GM23338 (cell line): ENCODE results near the gene ADGRD2. TPM values are rescaled to one million over a fixed set of nuclear protein-coding genes. Genes with fewer than 3 reads are reported as not detected.

Source experiments
- ATAC-seq: fragments of 200-7000 bp; cut with Tn5 transposase; 3 replicates; pipeline ENCODE4 v1.9.1; 2020
- DNase-seq: peaks from one replicate; pipeline ENCODE4 v3.0.0-alpha.2; 2015; ENCODE audit warnings: low spot score
- H2AFZ ChIP-seq: fragments of 200-600 bp; sonication (generic); 2 replicates; pipeline ENCODE4 v1.8.0; 2016; ENCODE audit warnings: antibody characterized with exemption, mild to moderate bottlenecking, moderate library complexity
- H3F3A ChIP-seq: fragments of 200-600 bp; sonication (generic); replicated peaks from 2 replicates; pipeline ENCODE4 v1.8.0; 2017; ENCODE audit warnings: antibody characterized with exemption, mixed run types, low read depth
- H3K27ac ChIP-seq: fragments of 200-600 bp; sonication (generic); 2 replicates; pipeline ENCODE4 v1.6.1; 2016; ENCODE audit warnings: low read depth
- H3K27me3 ChIP-seq: fragments of 200-600 bp; sonication (generic); 2 replicates; pipeline ENCODE4 v1.8.0; 2016; ENCODE audit warnings: mild to moderate bottlenecking, mixed run types, moderate library complexity; ENCODE audit not compliant: insufficient read depth
- H3K36me3 ChIP-seq: fragments of 200-600 bp; sonication (generic); 2 replicates; pipeline ENCODE4 v1.8.0; 2016; ENCODE audit warnings: mild to moderate bottlenecking; ENCODE audit not compliant: insufficient read depth
- H3K4me1 ChIP-seq: fragments of 200-600 bp; sonication (generic); 2 replicates; pipeline ENCODE4 v1.8.0; 2016; ENCODE audit warnings: mild to moderate bottlenecking, moderate library complexity; ENCODE audit not compliant: insufficient read depth
- H3K4me2 ChIP-seq: fragments of 200-600 bp; sonication (generic); 2 replicates; pipeline ENCODE4 v1.7.1; 2017; ENCODE audit warnings: mixed run types
- H3K4me3 ChIP-seq: fragments of 200-600 bp; sonication (generic); 2 replicates; pipeline ENCODE4 v1.6.1; 2016; ENCODE audit warnings: mixed run types
- H3K79me2 ChIP-seq: fragments of 200-600 bp; sonication (generic); replicated peaks from 2 replicates; pipeline ENCODE4 v1.8.0; 2017; ENCODE audit warnings: mild to moderate bottlenecking; ENCODE audit not compliant: insufficient read depth
- H3K9me2 ChIP-seq: fragments of 200-600 bp; sonication (generic); 2 replicates; pipeline ENCODE4 v1.8.0; 2017; ENCODE audit not compliant: insufficient read depth
- H4K20me1 ChIP-seq: fragments of 200-600 bp; sonication (generic); replicated peaks from 2 replicates; pipeline ENCODE4 v1.8.0; 2017; ENCODE audit warnings: mild to moderate bottlenecking; ENCODE audit not compliant: insufficient read depth
- H3K27ac Mint-ChIP-seq: 2 replicates; pipeline ENCODE4 v1.8.0; 2020; ENCODE audit warnings: inconsistent platforms, mild to moderate bottlenecking, moderate library complexity, mixed read lengths
- H3K27me3 Mint-ChIP-seq: 3 replicates; pipeline ENCODE4 v1.8.0; 2022; ENCODE audit warnings: low read depth, mild to moderate bottlenecking, moderate library complexity, mixed read lengths, inconsistent platforms; ENCODE audit not compliant: insufficient read depth, poor library complexity
- H3K36me3 Mint-ChIP-seq: 3 replicates; pipeline ENCODE4 v1.8.0; 2021; ENCODE audit warnings: low read depth, mild to moderate bottlenecking, inconsistent platforms, moderate library complexity, mixed read lengths
- H3K4me1 Mint-ChIP-seq: 3 replicates; pipeline ENCODE4 v1.8.0; 2020; ENCODE audit warnings: mild to moderate bottlenecking, inconsistent platforms, mixed read lengths
- H3K4me3 Mint-ChIP-seq: 3 replicates; pipeline ENCODE4 v1.8.0; 2021; ENCODE audit warnings: moderate library complexity, mild to moderate bottlenecking, inconsistent platforms, mixed read lengths
- H3K9me3 Mint-ChIP-seq: 3 replicates; pipeline ENCODE4 v1.8.0; 2020; ENCODE audit warnings: moderate library complexity, mild to moderate bottlenecking, inconsistent platforms, mixed read lengths
- CTCF ChIP-seq, 2 experiments: fragments of 200-600 bp in 1 of 2; sonication (generic) in 1 of 2; conservative IDR thresholded peaks; 2 replicates each; pipeline versions ENCODE4 v1.5.1 to v1.6.1; 2016 to 2017; ENCODE audit warnings: antibody characterized with exemption in 2 of 2, low read depth in 2 of 2, mild to moderate bottlenecking in 2 of 2, moderate library complexity in 1 of 2
- ETS1 ChIP-seq: IDR thresholded peaks from 2 replicates; pipeline ENCODE4 v1.6.1; 2016; ENCODE audit warnings: antibody characterized with exemption
- EZH2 ChIP-seq: fragments of 200-600 bp; sonication (generic); IDR thresholded peaks from one replicate; pipeline ENCODE4 v1.8.0; 2017; ENCODE audit warnings: antibody characterized with exemption, mild to moderate bottlenecking, low read depth; ENCODE audit not compliant: unreplicated experiment
- JUNB ChIP-seq: IDR thresholded peaks from one replicate; pipeline ENCODE4 v1.6.1; 2016; ENCODE audit warnings: antibody characterized with exemption; ENCODE audit not compliant: unreplicated experiment
- NANOG ChIP-seq: IDR thresholded peaks from 2 replicates; pipeline ENCODE4 v1.6.1; 2016; ENCODE audit warnings: antibody characterized with exemption, borderline replicate concordance
- STAT1 ChIP-seq: IDR thresholded peaks from one replicate; pipeline ENCODE4 v1.6.1; 2016; ENCODE audit warnings: antibody characterized with exemption; ENCODE audit not compliant: unreplicated experiment
- ZNF331 ChIP-seq: fragments of 250-450 bp; sonication (Bioruptor Pico); IDR thresholded peaks from 2 replicates; pipeline ENCODE4 v1.5.0; 2020; ENCODE audit warnings: low read depth, mild to moderate bottlenecking, moderate library complexity
- ZNF462 ChIP-seq: fragments of 250-450 bp; sonication (Bioruptor Pico); IDR thresholded peaks from 2 replicates; pipeline ENCODE4 v1.5.0; 2020; ENCODE audit warnings: mild to moderate bottlenecking, moderate library complexity
- polyA plus RNA-seq: library from polyadenylated mRNA; unstranded; fragments of >200 nt; fragmentation: Nextera tagmentation; extraction: Ambion mirVana; gene quantifications from 2 replicates; pipeline ENCODE4 v1.2.1, GENCODE V29; 2016
- total RNA-seq: library from RNA; depleted of rRNA; stranded (reverse); fragments of >200 nt; shearing (Covaris generic); gene quantifications from 2 replicates; pipeline ENCODE4 v1.2.3, GENCODE V29; 2014

Gene ADGRD2
- total and polyA plus RNA-seq, 2 experiments from 2014 or later: 0.45 to 0.78 TPM

- no peak overlapping the region for H3K4me2 ChIP-seq
- H3K27ac ChIP-seq: 0 out of 2 replicates have a peak overlapping the region, but pooled peaks have one; percentile 39
- no peaks in the 10 kb centered on the region for H3K79me2 ChIP-seq
- no peaks in the 10 kb centered on the region for H3K4me1 ChIP-seq
- Mint-ChIP-seq H3K36me3 (peaks cover 71% of the 10 kb centered on the region), H3K4me3 (no peak overlapping the region), H3K27ac (no peak overlapping the region), H3K4me1 (peaks cover 13% of the 10 kb centered on the region), H3K27me3 (peaks cover 11% of the 10 kb centered on the region), H3K9me3 (no peaks in the 10 kb centered on the region; the same call in 2 of the 3 replicates)
- ATAC-seq (peak; percentile 96), DNase-seq (peak; percentile 80)
- H3F3A ChIP-seq: no peaks in the 10 kb centered on the region; the same call in 1 of the 2 replicates
- TF ChIP-seq ZNF331: no peak
- TF ChIP-seq CTCF (conservative IDR thresholded peaks at IDR 0.05; ENCODE audit: low read depth in 2 of 2): peak; percentile 41 to 75
- TF ChIP-seq EZH2: no peak
- no peaks in the 10 kb centered on the region; the same call in 1 of the 2 replicates for H3K9me2 ChIP-seq
- H3K27me3 ChIP-seq: no peaks in the 10 kb centered on the region
- 0 out of 2 replicates have a peak, but pooled peaks cover 7% of the 10 kb centered on the region for H3K36me3 ChIP-seq
- no peaks in the 10 kb centered on the region for H4K20me1 ChIP-seq
- H2AFZ ChIP-seq: no peak overlapping the region
- H3K4me3 ChIP-seq: no peak overlapping the region
Measured at GRCh38 chr9:124522121-124523098, 72.2 kb downstream of the ADGRD2 start.

GRCh38 chr9:124526174-124526573 is 75.9 kb downstream of the ADGRD2 start:
- H3K27ac ChIP-seq: no peak overlapping the region
- no peaks in the 10 kb centered on the region for H3K27me3 ChIP-seq
- Mint-ChIP-seq H3K36me3 (peaks cover 49% of the 10 kb centered on the region), H3K9me3 (no peaks in the 10 kb centered on the region), H3K27me3 (peaks cover 6% of the 10 kb centered on the region), H3K4me1 (peaks cover 5% of the 10 kb centered on the region; the same call in 2 of the 3 replicates), H3K4me3 (no peak overlapping the region), H3K27ac (no peak overlapping the region)
- H3F3A ChIP-seq: no peaks in the 10 kb centered on the region
- no peaks in the 10 kb centered on the region for H3K9me2 ChIP-seq
- 0 out of 2 replicates have a peak, but pooled peaks cover 3% of the 10 kb centered on the region for H3K36me3 ChIP-seq
- H3K4me2 ChIP-seq: no peak overlapping the region
- no peak overlapping the region for H3K4me3 ChIP-seq
- no peaks in the 10 kb centered on the region for H3K79me2 ChIP-seq
- ATAC-seq (no peak), DNase-seq (no peak)
- H2AFZ ChIP-seq: no peak overlapping the region
- no peaks in the 10 kb centered on the region for H4K20me1 ChIP-seq
- no peaks in the 10 kb centered on the region for H3K4me1 ChIP-seq
- TF ChIP-seq STAT1 (no peak), ZNF462 (CRISPR knock-in tag) (no peak), ZNF331 (no peak), NANOG (no peak), JUNB (no peak), CTCF (conservative IDR thresholded peaks at IDR 0.05; ENCODE audit: low read depth in 2 of 2) (no peak), ETS1 (no peak)
